Hematopoietic multipotent progenitor cell treated with erythropoietin and hydrocortisone succinate and interleukin-3 and kit ligand, for 4 days (in vitro differentiated cells): ENCODE measurements around the gene AGBL4.

Source experiments
- DNase-seq: peaks from one replicate; pipeline ENCODE4 v3.0.0-alpha.2; 2015

Gene AGBL4

DNA sequence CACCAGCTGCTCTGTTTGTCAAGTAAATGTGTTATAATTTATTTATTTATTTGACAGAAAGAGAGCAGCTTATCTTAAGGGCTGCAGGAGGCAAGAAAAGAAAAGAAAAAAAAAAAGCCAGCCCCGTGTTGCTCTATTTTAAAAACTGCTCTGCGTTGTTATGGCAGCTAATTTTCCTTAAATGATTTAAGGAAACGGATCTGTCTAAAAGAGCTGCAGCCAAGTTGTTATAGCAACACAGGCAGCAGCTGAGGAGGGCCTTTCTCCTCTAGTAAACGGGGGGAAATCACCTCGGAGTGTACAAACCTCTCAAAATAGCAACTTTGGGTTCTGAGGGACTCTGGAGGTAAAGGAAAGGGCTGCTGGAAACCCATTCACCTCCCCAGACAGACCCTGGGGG lies 1396.3 kb downstream of the AGBL4 start:
- DNase-seq, result no peak

DNA sequence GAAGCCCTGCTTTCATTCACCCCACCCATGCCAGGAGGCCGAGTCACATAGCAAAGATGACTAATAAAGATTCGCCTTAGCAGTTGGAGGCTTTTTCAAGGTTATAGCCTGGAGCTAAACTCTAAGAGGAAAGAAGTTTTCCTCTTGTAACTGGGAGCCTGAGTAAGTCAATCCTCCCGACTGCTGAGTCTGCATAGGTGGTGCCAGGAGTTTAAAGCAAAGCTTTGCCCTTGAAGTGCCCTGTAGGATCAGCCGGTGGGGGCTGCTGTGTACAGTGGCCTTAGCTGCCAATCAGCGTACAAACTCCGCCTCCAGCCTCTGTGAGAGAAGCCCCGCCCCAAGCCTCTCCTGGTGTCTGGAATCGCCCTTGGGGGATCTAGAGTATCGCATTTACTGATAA lies 1404.2 kb downstream of the AGBL4 start:
- no peak for DNase-seq

GRCh38 chr1:48617252-48617651 lies 1406.5 kb downstream of the AGBL4 start:
- DNase-seq, result peak; percentile 82

GRCh38 chr1:48616710-48617109 lies 1407.0 kb downstream of the AGBL4 start:
- DNase-seq, result peak; percentile 61

DNA sequence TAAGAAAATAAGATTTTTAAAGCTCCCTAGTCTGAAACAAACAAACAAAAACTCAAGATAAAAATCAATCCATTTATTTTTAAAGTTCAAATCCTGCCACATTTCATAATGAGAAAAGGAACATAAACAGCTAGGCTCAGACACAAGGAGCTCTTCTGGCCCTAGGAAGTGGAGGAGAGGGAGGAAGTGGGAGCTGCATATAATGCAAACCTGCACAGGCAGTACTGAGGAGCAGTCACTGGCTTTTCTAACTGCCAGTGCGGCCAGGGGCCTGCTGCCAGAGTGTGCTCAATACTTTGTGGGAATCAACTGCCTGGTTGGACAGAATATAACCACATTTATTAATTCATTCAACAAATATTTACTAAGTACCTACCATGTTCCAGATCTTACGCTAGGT lies 1411.9 kb downstream of the AGBL4 start:
- no peak for DNase-seq

DNA sequence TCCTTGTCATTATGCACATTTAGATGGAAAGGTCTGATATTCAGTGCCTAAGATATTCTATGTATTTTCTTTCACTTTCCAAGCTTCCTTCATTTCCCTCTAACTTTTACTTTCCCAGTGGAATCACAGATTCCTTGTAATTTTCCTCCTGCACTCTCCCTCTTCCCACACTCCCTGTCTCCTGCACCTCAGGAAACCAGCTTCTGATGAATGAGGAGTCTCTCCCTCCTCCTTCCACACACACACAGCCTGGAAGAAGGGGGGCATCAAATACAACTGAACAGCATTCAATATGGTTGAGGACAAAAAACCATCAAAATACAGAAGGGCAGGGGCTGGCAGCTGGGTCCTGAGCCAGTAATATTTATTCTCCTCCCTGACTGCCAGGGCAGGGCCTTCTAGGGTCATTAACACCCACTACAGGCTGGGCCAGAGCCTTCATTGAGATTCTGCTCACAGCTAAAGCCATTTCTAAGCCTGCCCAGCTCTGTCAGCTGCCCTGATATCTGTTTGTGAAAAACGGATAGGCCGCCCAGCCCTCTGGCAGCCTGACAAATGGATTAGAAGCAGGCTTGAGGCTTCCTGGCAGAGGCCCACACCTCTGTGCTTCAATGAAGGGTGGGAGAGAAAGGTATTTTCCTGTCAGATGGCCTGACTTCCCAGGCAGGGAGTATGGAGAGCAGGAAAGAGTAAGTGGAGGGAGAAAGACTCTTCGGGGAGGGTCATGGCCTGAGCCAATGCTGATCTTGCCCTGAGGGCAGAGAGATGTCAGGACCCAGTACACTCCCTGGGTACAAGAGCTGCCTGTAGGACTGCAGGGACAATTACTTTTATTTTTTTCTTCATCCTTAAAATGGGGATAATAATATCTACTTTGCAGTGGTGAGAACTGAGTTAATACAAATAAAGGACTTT lies 1412.9 kb downstream of the AGBL4 start:
- no peak for DNase-seq

DNA sequence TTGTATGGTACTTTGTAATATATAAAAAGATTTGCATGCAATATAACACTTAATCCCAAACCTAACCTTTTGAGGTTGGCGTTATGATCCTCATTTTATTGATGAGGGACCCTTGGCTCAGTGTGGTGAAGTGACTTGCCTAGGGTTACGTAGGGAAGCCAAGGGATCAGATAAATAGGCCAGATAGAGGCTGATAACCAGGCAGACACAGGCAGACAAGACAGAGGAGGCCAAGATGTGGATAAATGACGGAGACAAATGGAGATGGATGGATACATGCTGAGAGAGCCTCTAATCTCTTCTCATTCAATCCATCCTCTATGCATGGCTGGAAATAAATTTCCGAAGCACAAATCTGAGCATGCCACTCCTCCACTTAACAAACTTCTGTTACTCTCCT lies 1414.9 kb downstream of the AGBL4 start:
- DNase-seq, result no peak

GRCh38 chr1:48603222-48603621 lies 1420.5 kb downstream of the AGBL4 start:
- no peak for DNase-seq

GRCh38 chr1:48602349-48602748 lies 1421.4 kb downstream of the AGBL4 start:
- no peak for DNase-seq

DNA sequence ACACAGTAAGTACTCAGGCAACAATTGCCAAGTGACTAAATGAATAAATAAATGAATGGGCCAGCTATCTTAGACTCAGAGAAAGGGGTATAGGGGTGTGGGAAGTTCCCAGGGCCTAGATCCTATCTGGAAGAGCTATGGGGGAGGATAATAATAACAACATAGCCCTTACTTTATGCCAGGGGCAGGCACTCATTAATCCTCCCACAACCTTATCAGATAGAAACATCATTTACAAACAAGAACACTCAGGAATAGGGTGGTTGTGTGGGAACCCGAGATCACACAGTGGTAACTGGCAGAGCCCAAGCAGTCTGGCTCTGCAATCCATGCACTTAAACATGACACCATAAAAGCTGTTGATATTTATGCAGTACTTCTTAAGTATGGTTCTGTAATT lies 1423.6 kb downstream of the AGBL4 start:
- no peak for DNase-seq

DNA sequence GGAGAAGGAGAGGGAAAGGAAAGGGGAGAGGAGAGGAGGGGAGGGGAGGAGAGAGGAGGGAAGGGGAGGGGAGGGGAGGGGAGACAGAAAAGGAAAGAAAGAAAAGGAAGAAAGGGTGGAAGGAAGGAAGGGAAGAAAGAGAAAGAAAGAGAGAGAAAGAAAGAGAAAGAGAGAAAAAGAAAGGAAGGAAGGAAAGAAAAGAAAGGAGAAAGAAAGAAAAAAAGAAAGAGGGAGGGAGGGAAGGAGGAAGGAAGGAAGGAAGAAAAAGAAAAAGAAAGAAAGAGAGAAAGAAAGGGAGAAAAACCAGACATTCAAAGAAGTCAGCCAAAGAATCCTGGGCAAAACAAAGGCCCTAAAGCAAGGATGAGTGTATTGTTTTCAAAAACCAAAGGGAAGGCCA lies 1426.1 kb downstream of the AGBL4 start:
- no peak for DNase-seq

DNA sequence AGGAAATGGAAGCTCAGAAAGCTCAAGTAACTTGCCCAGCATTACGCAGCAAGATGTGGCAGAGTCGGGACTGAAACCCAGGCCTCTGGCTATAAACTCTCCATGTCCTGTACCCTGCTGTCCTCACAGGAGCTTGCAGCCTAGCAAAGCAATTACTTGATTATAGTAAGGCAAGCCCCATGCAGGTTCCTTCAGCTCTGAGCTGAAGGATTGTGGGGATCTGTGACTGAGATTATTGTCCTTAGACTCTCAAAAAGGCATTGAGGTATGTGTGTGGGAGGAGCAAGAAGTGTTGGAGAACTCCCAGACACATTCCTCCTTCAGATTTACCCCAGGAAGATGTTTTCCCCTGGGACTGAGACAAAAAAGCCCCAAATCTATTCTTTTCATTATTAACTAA lies 1427.7 kb downstream of the AGBL4 start:
- no peak for DNase-seq

GRCh38 chr1:48595613-48596012 lies 1428.1 kb downstream of the AGBL4 start:
- no peak for DNase-seq

DNA sequence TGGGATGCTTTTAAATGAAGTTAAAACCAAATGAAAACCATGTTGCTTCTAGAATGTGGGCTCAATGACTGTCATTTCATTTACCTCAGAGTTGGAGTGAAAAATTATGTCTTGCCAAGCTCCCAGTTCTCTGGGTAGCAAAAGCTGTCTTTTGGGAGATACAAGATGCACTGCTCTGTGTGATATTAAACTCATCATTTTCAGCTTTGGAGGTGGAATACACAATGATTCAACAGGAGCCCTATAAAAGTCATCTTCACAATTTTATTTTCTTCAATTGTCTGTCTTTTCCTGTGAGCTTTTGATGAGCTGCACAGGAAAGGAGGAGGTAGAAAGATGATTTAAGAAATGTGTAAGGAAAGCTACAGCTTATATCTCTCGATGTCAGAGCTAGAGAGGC lies 1431.4 kb downstream of the AGBL4 start:
- no peak for DNase-seq

GRCh38 chr1:48591181-48591580 lies 1432.6 kb downstream of the AGBL4 start:
- DNase-seq, result no peak

- DNase-seq, result no peak
Observed at GRCh38 chr1:48588061-48588460, 1435.7 kb downstream of the AGBL4 start.

GRCh38 chr1:48582408-48582807 lies 1441.3 kb downstream of the AGBL4 start:
- DNase-seq, result no peak

- DNase-seq, result no peak
Observed at GRCh38 chr1:48581270-48581669, 1442.5 kb downstream of the AGBL4 start.

DNA sequence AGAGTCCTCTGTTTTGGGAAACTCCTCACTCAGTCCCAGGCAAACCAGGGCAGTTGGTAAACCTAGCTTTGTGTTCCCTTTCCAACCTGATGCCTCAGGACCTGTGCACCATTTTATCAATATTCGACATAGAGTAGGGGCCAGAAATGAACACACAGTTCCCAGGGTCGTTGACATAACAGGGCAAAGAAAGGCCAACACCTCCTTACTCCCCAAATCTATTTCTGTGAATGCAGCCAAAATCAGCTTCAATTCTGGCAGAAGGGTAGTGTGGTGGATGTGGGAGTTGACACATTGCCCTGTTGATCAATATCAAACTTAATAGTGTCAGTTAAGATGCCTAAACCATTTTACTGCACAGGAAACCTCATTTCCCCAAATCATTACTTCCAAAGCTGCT lies 1447.2 kb downstream of the AGBL4 start:
- peak; percentile 7 for DNase-seq

- DNase-seq, result peak; percentile 79
Observed at GRCh38 chr1:48572646-48573258, 1451.0 kb downstream of the AGBL4 start.

DNA sequence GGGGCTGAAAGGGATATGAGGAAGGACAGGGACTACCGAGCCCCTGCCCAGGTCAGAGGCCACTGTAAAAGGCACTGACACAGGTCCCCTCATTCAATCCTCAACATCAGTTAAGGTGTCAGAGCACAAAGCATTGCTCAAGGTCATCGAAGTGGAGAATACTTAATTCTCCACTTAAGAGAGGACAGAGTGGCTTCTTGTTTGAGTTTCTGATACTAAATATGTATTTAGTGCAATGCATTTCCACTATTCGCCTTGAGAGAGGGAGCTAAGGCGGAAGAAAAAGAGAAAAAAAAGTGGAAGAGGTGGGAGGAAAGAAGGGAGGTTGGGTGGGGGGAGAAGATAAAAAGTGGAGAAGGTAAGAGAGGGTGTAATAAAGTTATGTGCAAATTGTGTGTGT lies 1451.6 kb downstream of the AGBL4 start:
- no peak for DNase-seq

- DNase-seq, result no peak
Observed at GRCh38 chr1:48571303-48571987, 1452.3 kb downstream of the AGBL4 start.

- no peak for DNase-seq
Observed at GRCh38 chr1:48570568-48570967, 1453.2 kb downstream of the AGBL4 start.

DNA sequence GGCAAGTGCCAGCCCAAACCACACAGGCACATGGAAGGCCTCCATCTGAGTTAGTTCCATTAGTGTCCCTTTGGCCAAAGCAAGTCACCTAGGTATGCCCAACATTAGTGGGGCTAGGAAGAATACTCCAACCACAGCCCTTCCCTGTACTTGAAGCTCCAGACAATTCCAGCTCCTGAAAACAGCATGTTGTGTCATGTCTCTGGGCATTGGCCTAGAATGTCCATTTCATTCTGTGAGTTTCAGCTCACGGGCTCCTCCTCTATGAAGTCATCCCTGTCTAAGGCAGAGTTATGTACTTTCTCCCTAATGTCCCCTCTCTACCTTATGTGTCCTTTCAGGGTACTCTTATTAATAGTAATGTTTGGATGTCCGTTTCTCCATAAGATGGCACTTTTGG lies 1455.3 kb downstream of the AGBL4 start:
- DNase-seq, result no peak
